Lung (tissue), 12 donors: Measurements from ENCODE around the gene ZNF615. TPM values are rescaled to one million over a fixed set of nuclear protein-coding genes. Genes with fewer than 3 reads are reported as not detected.
"Not testable (repeated sequence)": the region's sequence is repeated elsewhere in the genome, so short reads cannot be mapped to it uniquely, and the experiment has no call there.

Source experiments
- ATAC-seq: fragments of 200-7000 bp; cut with Tn5 transposase; one replicate; pipeline ENCODE4 v1.9.1; 2020; ENCODE audit warnings: moderate number of reproducible peaks; ENCODE audit not compliant: insufficient read depth, low FRiP score
- DNase-seq, 3 donors: peaks; one replicate each; pipeline ENCODE4 v3.0.0-alpha.2; 2013 to 2017
- H3K27ac ChIP-seq, 2 donors: one replicate each; pipeline ENCODE4 v1.5.1; 2013; ENCODE audit warnings: mild to moderate bottlenecking in 2 of 2, moderate library complexity in 2 of 2, control low read depth in 1 of 2, inconsistent platforms in 1 of 2, low read depth in 1 of 2, low read length in 1 of 2
- H3K27me3 ChIP-seq, 3 donors: one replicate each; pipeline ENCODE4 v1.5.1; 2013; ENCODE audit warnings: low read length in 2 of 3; ENCODE audit not compliant: control insufficient read depth in 3 of 3, insufficient read depth in 3 of 3
- H3K36me3 ChIP-seq, 4 donors: one replicate each; pipeline ENCODE4 v1.5.1; 2013; ENCODE audit warnings: low read length in 4 of 4, mild to moderate bottlenecking in 1 of 4, moderate library complexity in 1 of 4; ENCODE audit not compliant: control insufficient read depth in 4 of 4, insufficient read depth in 4 of 4
- H3K4me1 ChIP-seq, 5 donors: one replicate each; pipeline ENCODE4 v1.5.1; 2013; ENCODE audit warnings: low read length in 5 of 5, mild to moderate bottlenecking in 2 of 5, moderate library complexity in 1 of 5; ENCODE audit not compliant: control insufficient read depth in 5 of 5, insufficient read depth in 5 of 5
- H3K4me3 ChIP-seq: one replicate; pipeline ENCODE4 v1.5.1; 2013; ENCODE audit warnings: mild to moderate bottlenecking, control low read depth, moderate library complexity
- H3K9ac ChIP-seq, 2 donors: one replicate each; pipeline ENCODE4 v1.5.1; 2013; ENCODE audit warnings: low read length in 2 of 2, control low read depth in 1 of 2; ENCODE audit not compliant: insufficient read depth in 1 of 2
- H3K9me3 ChIP-seq, 4 donors: one replicate each; pipeline ENCODE4 v1.5.1; 2013; ENCODE audit warnings: low read length in 3 of 4, mild to moderate bottlenecking in 1 of 4, moderate library complexity in 1 of 4; ENCODE audit not compliant: control insufficient read depth in 4 of 4, insufficient read depth in 3 of 4
- CTCF ChIP-seq: IDR thresholded peaks from 2 replicates; pipeline ENCODE4 v1.5.1; 2012; ENCODE audit warnings: mild to moderate bottlenecking; ENCODE audit errors: control extremely low read depth, extremely low read depth
- WGBS, 2 donors: extraction: QIAGEN DNeasy Blood & Tissue Kit; methylation state at CpG; one replicate each; pipeline ENCODE4 v1.1.7; 2013; 5-methylcytosine and 5-hydroxymethylcytosine counted together
- polyA plus RNA-seq, 2 donors: library from polyadenylated mRNA; stranded (reverse); fragments of 200-250 nt; gene quantifications; one replicate each; pipeline ENCODE4 v1.2.1, GENCODE V29; 2013
- total RNA-seq, 2 donors: library from RNA; depleted of rRNA in 1 of 2; stranded (reverse); fragments of >200 nt in 1 of 2; gene quantifications; one replicate each; pipeline ENCODE4 v1.2.1, GENCODE V29; 2014 to 2021
- donor health status: control.
- donor health status: control.
- donor health status: Bipolar disorder and iron deficiency.
- donor health status: healthy.
- donor health status: DM: yes; HTN: yes; CAD: no.

ZNF615 gene
- total and polyA plus RNA-seq, 4 donors = 3.0 to 39.9 (median 5.5) TPM

DNA sequence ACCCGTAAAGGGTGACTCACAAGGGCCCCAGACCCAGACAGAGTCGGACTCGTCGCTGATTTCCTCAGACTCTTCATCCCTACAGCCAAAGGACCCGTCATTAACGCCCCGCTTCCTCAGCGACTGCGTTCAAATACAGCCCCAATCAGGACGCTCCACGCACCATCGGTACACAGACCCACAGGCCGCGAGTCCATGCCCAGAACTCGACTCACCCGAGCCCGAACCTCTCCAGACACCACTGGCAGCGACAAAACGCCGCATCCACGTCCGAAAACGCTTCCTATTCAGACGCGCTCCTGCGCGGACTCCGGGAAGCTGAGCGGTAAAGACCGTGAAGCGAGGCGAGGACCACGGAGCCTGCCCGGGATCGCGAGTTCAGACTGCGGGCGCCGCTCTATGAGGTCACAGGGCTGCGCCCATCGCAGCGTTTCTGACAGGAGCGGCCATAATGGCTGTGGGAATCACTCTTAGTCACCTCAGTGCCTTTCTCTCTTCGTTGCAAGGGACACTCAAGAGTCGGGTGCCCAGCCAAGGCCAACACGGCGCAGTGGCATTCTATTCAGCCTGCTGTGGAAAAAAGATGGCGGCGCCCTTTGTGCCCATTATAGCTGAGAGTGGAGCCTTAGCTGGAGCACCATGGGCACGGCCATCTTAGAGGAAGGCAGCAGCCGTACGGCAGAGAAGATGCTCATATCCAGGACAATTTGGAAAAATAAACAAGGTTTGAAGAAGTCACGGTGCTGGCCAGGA is 20.2 kb upstream of the ZNF615 start, which contains the start of gene ZNF614:
Gene ZNF614, minus strand, starts transcription at position 353 of the 753 bp plus-strand sequence. CDS start 2,634 bp downstream, outside the sequence.
- peak; percentile 95 for ATAC-seq
- no peaks in the 10 kb centered on the region for H3K27me3 ChIP-seq
- peak; percentile 93 to 95 (median 95) for DNase-seq
- H3K27ac ChIP-seq = peak within 1 kb of the TSS; percentile 88 to 90
- peaks cover 17 to 50% (median 30%) of the 10 kb centered on the region in 4 donors for H3K36me3 ChIP-seq
- H3K9me3 ChIP-seq = peaks cover 11 to 29% (median 22%) of the 10 kb centered on the region in 4 donors
- peak within 1 kb of the TSS; percentile 68 for H3K4me3 ChIP-seq
- TF ChIP-seq CTCF = no peak
- H3K9ac ChIP-seq = peak within 1 kb of the TSS; percentile 85 to 99
- 0 to 1% methylated on average over 53 of the region's 53 CpGs for WGBS, 2 donors
- H3K4me1 ChIP-seq = peaks cover 0 to 7% (median 2%) of the 10 kb centered on the region in 5 donors

- H3K36me3 ChIP-seq = peaks cover 24 to 46% (median 34%) of the 10 kb centered on the region in 4 donors
- peaks cover 4 to 31% (median 17%) of the 10 kb centered on the region in 4 donors for H3K9me3 ChIP-seq
- 85 to 88% methylated on average over 15 of the region's 15 CpGs for WGBS, 2 donors
- not testable (repeated sequence) for DNase-seq, ATAC-seq, H3K9ac ChIP-seq, H3K27me3 ChIP-seq, H3K4me3 ChIP-seq, H3K4me1 ChIP-seq, H3K27ac ChIP-seq
Measured at GRCh38 chr19:52026255-52026990, 18.4 kb upstream of the ZNF615 start.

DNA sequence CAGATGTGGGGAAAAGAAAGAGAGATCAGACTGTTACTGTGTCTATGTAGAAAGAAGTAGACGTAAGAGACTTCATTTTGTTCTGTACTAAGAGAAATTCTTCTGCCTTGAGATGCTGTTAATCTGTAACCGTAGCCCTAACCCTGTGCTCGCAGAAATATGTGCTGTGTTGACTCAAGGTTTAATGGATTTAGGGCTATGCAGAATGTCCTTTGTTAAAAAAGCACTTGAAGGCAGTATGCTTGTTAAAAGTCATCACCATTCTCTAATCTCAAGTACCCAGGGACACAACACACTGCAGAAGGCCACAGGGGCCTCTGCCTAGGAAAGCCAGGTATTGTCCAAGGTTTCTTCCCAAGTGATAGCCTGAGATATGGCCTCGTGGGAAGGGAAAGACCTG is 16.5 kb upstream of the ZNF615 start:
- H3K27me3 ChIP-seq = not testable (repeated sequence)

GRCh38 chr19:52022193-52022592 is 14.2 kb upstream of the ZNF615 start:
- H3K36me3 ChIP-seq = peaks cover 48 to 81% (median 62%) of the 10 kb centered on the region in 4 donors
- 98% methylated on average over 15 of the region's 15 CpGs for WGBS, 2 donors
- H3K9me3 ChIP-seq = peaks cover 5 to 45% (median 30%) of the 10 kb centered on the region in 4 donors

More for the DNA sequence above, 16.5 kb upstream of the ZNF615 start:
- H3K27ac ChIP-seq, ATAC-seq, H3K4me3 ChIP-seq, H3K9ac ChIP-seq: not testable (repeated sequence)
- DNase-seq = peak in 1 of 3 donors; percentile 63
- Histone ChIP-seq H3K36me3 (peaks cover 38 to 60% (median 46%) of the 10 kb centered on the region in 4 donors), H3K9me3 (peaks cover 4 to 37% (median 22%) of the 10 kb centered on the region in 4 donors), H3K4me1 (peaks cover 0 to 11% (median 2%) of the 10 kb centered on the region in 5 donors)
- 90 to 93% methylated on average over 4 of the region's 4 CpGs for WGBS, 2 donors

More at GRCh38 chr19:52022193-52022592, 14.2 kb upstream of the ZNF615 start:
- Histone ChIP-seq H3K27me3 (no peaks in the 10 kb centered on the region), H3K27ac (no peak overlapping the region), H3K4me3 (no peak overlapping the region), H3K4me1 (peaks cover 0 to 8% (median 2%) of the 10 kb centered on the region in 5 donors), H3K9ac (no peak overlapping the region)
- ATAC-seq (no peak), DNase-seq (no peak)
- TF ChIP-seq CTCF = no peak
